ENCODE results near the gene RND3. TPM values are rescaled to one million over a fixed set of nuclear protein-coding genes. Genes with fewer than 3 reads are reported as not detected.

RND3 gene
- total and polyA plus RNA-seq, 9 of the 15 experiments (the other 6 are each of a cell fraction or from before 2014, with no cell fraction given) = 0.22 to 0.64 (median 0.29) TPM; not detected in 4

- no peak for TF ChIP-seq RREB1 (CRISPR knock-in tag; IDR thresholded peaks at IDR 0.05)
- TF ChIP-seq ILK (tag; IDR thresholded peaks at IDR 0.05; ENCODE audit: borderline replicate concordance, low read depth) = no peak
- no peak for TF ChIP-seq SREBF2 (CRISPR knock-in tag; IDR thresholded peaks at IDR 0.05)
- TF ChIP-seq FOXM1 (IDR thresholded peaks at IDR 0.05; ENCODE audit: low read depth) = no peak
- TF ChIP-seq FOXM1 (CRISPR knock-in tag; IDR thresholded peaks at IDR 0.05; ENCODE audit: low read depth) = no peak
These were observed 13.7 kb downstream of the RND3 start (continued) for GRCh38 chr2:150473767-150474166.

DNA sequence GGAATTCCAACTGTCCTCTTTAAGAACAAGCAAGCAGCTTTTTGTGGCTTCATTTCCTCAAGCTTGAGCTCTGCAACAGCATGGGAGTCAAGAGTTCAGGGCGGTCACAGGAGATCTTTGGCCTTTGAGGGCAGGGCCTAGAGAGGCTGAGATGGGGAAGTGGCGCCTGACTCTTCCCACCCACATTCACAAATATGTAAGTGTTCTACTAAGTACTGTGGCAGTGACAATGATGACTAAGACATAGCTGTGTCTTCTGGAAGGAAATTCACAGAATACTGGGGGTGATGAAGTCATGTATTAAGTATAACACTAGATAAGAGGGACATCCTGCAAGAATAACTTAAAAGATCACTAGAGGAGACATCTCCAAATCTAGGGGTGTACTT lies 15.0 kb downstream of the RND3 start:
- 0% methylated on average over 2 of the region's 2 CpGs for WGBS (ENCODE audit: insufficient coverage, low coverage, missing lambda C conversion rate)
- no peaks in the 10 kb centered on the region for H3K9me1 ChIP-seq (ENCODE audit: control insufficient read depth, insufficient read depth, low read length)
- H3K36me3 ChIP-seq (ENCODE audit: control insufficient read depth, insufficient read depth, low read length) = no peaks in the 10 kb centered on the region
- H3K4me3 ChIP-seq = no peak overlapping the region
- H3K4me1 ChIP-seq (replicated peaks in 1 of 2; ENCODE audit: control insufficient read depth in 2 of 2, insufficient read depth in 2 of 2, low read length in 2 of 2) = no peaks in the 10 kb centered on the region
- ChIA-PET POLR2A (no interaction called here), CTCF (ENCODE audit: low intra/inter-chr PET ratio) (no interaction called here)
- BruUV-seq (replicated peaks) = no TSS peak
- FAIRE-seq (no peak), DNase-seq (ENCODE audit: extremely low read depth in 1 of 4, low spot score in 3 of 4) (no peak), ATAC-seq (no peak)
- H2AFZ ChIP-seq (ENCODE audit: low read depth, low read length) = no peak overlapping the region
- no peak overlapping the region for H3K9ac ChIP-seq (ENCODE audit: insufficient read depth in 1 of 2, low read depth in 2 of 2, low read length in 2 of 2)
- in situ Hi-C loops (cut with MboI) = no loop called here
- H3K9me3 ChIP-seq (replicated peaks; ENCODE audit: control insufficient read depth, insufficient read depth, low read depth, low read length) = no peaks in the 10 kb centered on the region
- intact Hi-C loops (cut with micrococcal nuclease) = no loop called here
- no peak overlapping the region for H3K4me2 ChIP-seq (ENCODE audit: insufficient read depth, low read length)
- no peaks in the 10 kb centered on the region for H3K79me2 ChIP-seq (ENCODE audit: control insufficient read depth, insufficient read depth, low read length)
- H3K27me3 ChIP-seq (ENCODE audit: control insufficient read depth in 2 of 2, insufficient read depth in 2 of 2, low read length in 2 of 2) = no peaks in the 10 kb centered on the region
- no peak overlapping the region for H3K27ac ChIP-seq (ENCODE audit: extremely low read depth, low read depth, low read length)
- TF ChIP-seq WHSC1 (IDR thresholded peaks at IDR 0.05; ENCODE audit: low read length) (no peak), RAD51 (IDR thresholded peaks at IDR 0.05; ENCODE audit: borderline replicate concordance, low read depth) (no peak), STAT5B (CRISPR knock-in tag; IDR thresholded peaks at IDR 0.05) (no peak), POLR3A (IDR thresholded peaks at IDR 0.05; ENCODE audit: borderline replicate concordance, extremely low read depth, insufficient read depth, insufficient read length) (no peak), NBN (IDR thresholded peaks at IDR 0.05; ENCODE audit: low read depth) (no peak), RBM34 (IDR thresholded peaks at IDR 0.05; ENCODE audit: borderline replicate concordance, insufficient read depth, low read length) (no peak), HLTF (IDR thresholded peaks at IDR 0.05) (no peak), ZNF764 (CRISPR knock-in tag; IDR thresholded peaks at IDR 0.05; ENCODE audit: low read depth) (no peak), MTA2 (IDR thresholded peaks at IDR 0.05; ENCODE audit: low read depth) (no peak), ESRRB (CRISPR knock-in tag; IDR thresholded peaks at IDR 0.05; ENCODE audit: borderline replicate concordance) (no peak)
- H4K20me1 ChIP-seq (replicated peaks; ENCODE audit: control insufficient read depth, insufficient read depth, low read length) = no peaks in the 10 kb centered on the region
